ENCODE results near the gene LRRC28.

Gene LRRC28

GRCh38 chr15:99224372-99225214, 26.7 kb upstream of the LRRC28 start:
- ChIA-PET POLR2A (no interaction called here), CTCF (interaction anchor here (0.6 to 6.7 kb wide), 6 partner anchors 11 to 545 kb away, joined by 3 to 45 read pairs (median 6); no protein-coding TSS in a partner anchor)
- Histone ChIP-seq H3K4me1 (ENCODE audit: control insufficient read depth, insufficient read depth, low read length) (no peaks in the 10 kb centered on the region), H3K9me3 (ENCODE audit: control insufficient read depth, insufficient read depth, low read depth, low read length) (no peaks in the 10 kb centered on the region), H3K27ac (ENCODE audit: extremely low read depth, low read depth, low read length) (no peak overlapping the region), H3K36me3 (ENCODE audit: control insufficient read depth in 2 of 2, insufficient read depth in 1 of 2, low read length in 2 of 2) (peaks cover 4 to 74% of the 10 kb centered on the region in 2 experiments), H3K4me3 (ENCODE audit: low read depth, low read length) (no peak overlapping the region)
- TF ChIP-seq ZNF521 (tag by site-specific recombination; IDR thresholded peaks at IDR 0.05) (no peak), MEIS1 (CRISPR knock-in tag; IDR thresholded peaks at IDR 0.05; ENCODE audit: borderline replicate concordance) (no peak), MYNN (tag by site-specific recombination; IDR thresholded peaks at IDR 0.05; ENCODE audit: borderline replicate concordance) (no peak), ZNF548 (tag by site-specific recombination; IDR thresholded peaks at IDR 0.05) (no peak), ZFHX2 (tag by site-specific recombination; conservative IDR thresholded peaks at IDR 0.05) (no peak)

GRCh38 chr15:99226802-99227201, 24.5 kb upstream of the LRRC28 start:
- no peaks in the 10 kb centered on the region for H3K9me3 ChIP-seq (ENCODE audit: control insufficient read depth, insufficient read depth, low read depth, low read length)
- CTCF ChIA-PET = interaction anchor here (1.2 to 6.7 kb wide), 3 partner anchors 13 to 125 kb away, joined by 3 to 45 read pairs (median 7); no protein-coding TSS in a partner anchor
- H3K4me1 ChIP-seq (ENCODE audit: control insufficient read depth, insufficient read depth, low read length) = no peaks in the 10 kb centered on the region
- no peak overlapping the region for H3K27ac ChIP-seq (ENCODE audit: extremely low read depth, low read depth, low read length)
- no peak for TF ChIP-seq ZEB2 (tag by site-specific recombination; IDR thresholded peaks at IDR 0.05)
- TF ChIP-seq REPIN1 (tag by site-specific recombination; IDR thresholded peaks at IDR 0.05; ENCODE audit: low read depth) = no peak
- no peak for TF ChIP-seq ZNF341 (tag by site-specific recombination; IDR thresholded peaks at IDR 0.05; ENCODE audit: low read depth)
- TF ChIP-seq ZBTB1 (tag by site-specific recombination; IDR thresholded peaks at IDR 0.05) = no peak
- TF ChIP-seq GLI4 (tag by site-specific recombination; IDR thresholded peaks at IDR 0.05) = no peak
- TF ChIP-seq BCL11A (tag by site-specific recombination; IDR thresholded peaks at IDR 0.05; ENCODE audit: low read depth) = no peak
- no peak for TF ChIP-seq ZBTB48 (tag by site-specific recombination; IDR thresholded peaks at IDR 0.05)
- no peak for TF ChIP-seq OVOL3 (tag by site-specific recombination; IDR thresholded peaks at IDR 0.05)
- no peak for TF ChIP-seq ZNF146 (tag by site-specific recombination; IDR thresholded peaks at IDR 0.05)
- no peak for TF ChIP-seq ZNF555 (tag by site-specific recombination; conservative IDR thresholded peaks at IDR 0.05)
- no peak for TF ChIP-seq ZNF155 (tag by site-specific recombination; IDR thresholded peaks at IDR 0.05)
- no peak for TF ChIP-seq ZNF354C (tag by site-specific recombination; IDR thresholded peaks at IDR 0.05; ENCODE audit: borderline replicate concordance, low read depth)
- TF ChIP-seq PRDM10 (tag by site-specific recombination; IDR thresholded peaks at IDR 0.05) = no peak
- TF ChIP-seq ZNF366 (tag by site-specific recombination; conservative IDR thresholded peaks at IDR 0.05) = no peak
- POLR2A ChIA-PET = interaction anchor here (1.1 kb wide), 1 partner anchor 507 kb away, joined by 3 read pairs; the partner anchor contains the start of gene LYSMD4
- no peak overlapping the region for H3K4me3 ChIP-seq (ENCODE audit: low read depth, low read length)
- H3K36me3 ChIP-seq (ENCODE audit: control insufficient read depth in 2 of 2, insufficient read depth in 1 of 2, low read length in 2 of 2) = peaks cover 4 to 56% of the 10 kb centered on the region in 2 experiments
